B cell (primary cell): Measurements from ENCODE around the gene ISLR. TPM values are rescaled to one million over a fixed set of nuclear protein-coding genes. Genes with fewer than 3 reads are reported as not detected.
A peak's percentile ranks its signal among the peaks of the same experiment; 100 is the strongest.

Experiments used
- ATAC-seq: fragments of 200-7000 bp; cut with Tn5 transposase; one replicate; pipeline ENCODE4 v1.10.0; 2021; ENCODE audit warnings: low read depth, mild to moderate bottlenecking, moderate number of reproducible peaks, moderate library complexity
- CTCF ChIA-PET: fragments of 350-600 bp; sonication (Branson Sonifier 250); formaldehyde crosslinking; loops from one replicate; lab custom pipeline; 2021; ENCODE audit warnings: antibody characterized with exemption, inconsistent platforms; lab: Charles Lee
- POLR2A ChIA-PET: fragments of 350-600 bp; sonication (Branson Sonifier 250); formaldehyde crosslinking; loops from one replicate; lab custom pipeline; 2021; ENCODE audit warnings: antibody characterized with exemption; lab: Charles Lee
- DNase-seq: peaks from one replicate; pipeline ENCODE4 v3.0.0; 2013
- H2AFZ ChIP-seq: 2 replicates; pipeline ENCODE4 v1.6.1; 2012; ENCODE audit warnings: mild to moderate bottlenecking, low read depth, low read length; ENCODE audit not compliant: insufficient read depth, poor library complexity, severe bottlenecking
- H3K27ac ChIP-seq, 2 donors: 1 replicate in 1 of 2; 2 replicates in 1 of 2; pipeline ENCODE4 v1.5.1; 2012 to 2013; ENCODE audit warnings: low read length in 2 of 2, mild to moderate bottlenecking in 2 of 2, moderate library complexity in 1 of 2
- H3K27me3 ChIP-seq, 4 experiments: fragments of 200-600 bp in 1 of 4; sonication (generic) in 1 of 4; replicated peaks in 1 of 4; 1 replicate in 2 of 4; 2 replicates in 2 of 4; pipeline versions ENCODE4 v1.6.1 to v1.7.0; 2013 to 2016; ENCODE audit warnings: low read length in 3 of 4, mild to moderate bottlenecking in 2 of 4, mixed read lengths in 1 of 4, moderate library complexity in 1 of 4; ENCODE audit not compliant: insufficient read depth in 4 of 4, control insufficient read depth in 3 of 4; ENCODE audit errors: control extremely low read depth in 1 of 4
- H3K36me3 ChIP-seq, 2 experiments: replicated peaks in 1 of 2; 1 replicate in 1 of 2; 2 replicates in 1 of 2; pipeline versions ENCODE4 v1.6.1 to v1.7.1; 2013; ENCODE audit warnings: low read length in 1 of 2; ENCODE audit not compliant: insufficient read depth in 2 of 2, control insufficient read depth in 1 of 2; ENCODE audit errors: control extremely low read depth in 1 of 2, extremely low read depth in 1 of 2
- H3K4me1 ChIP-seq, 2 donors: fragments of 200-600 bp in 1 of 2; sonication (generic) in 1 of 2; 1 replicate in 1 of 2; 2 replicates in 1 of 2; pipeline versions ENCODE4 v1.5.1 to v1.6.1; 2013 to 2017; ENCODE audit warnings: low read length in 2 of 2; ENCODE audit not compliant: control insufficient read depth in 2 of 2, insufficient read depth in 2 of 2
- H3K4me2 ChIP-seq: replicated peaks from 2 replicates; pipeline ENCODE3; 2012; ENCODE audit warnings: mild to moderate bottlenecking, low read depth, low read length; ENCODE audit not compliant: poor library complexity, severe bottlenecking
- H3K4me3 ChIP-seq, 5 experiments: fragments of 200-600 bp in 1 of 5; sonication (generic) in 1 of 5; 1 replicate in 3 of 5; 2 replicates in 2 of 5; pipeline versions ENCODE4 v1.5.1 to v1.7.0; 2011 to 2016; ENCODE audit warnings: low read length in 4 of 5, mild to moderate bottlenecking in 4 of 5, low read depth in 2 of 5, control low read depth in 1 of 5, moderate library complexity in 1 of 5; ENCODE audit not compliant: insufficient read depth in 1 of 5; ENCODE audit errors: control extremely low read depth in 1 of 5, extremely low read depth in 1 of 5
- H3K79me2 ChIP-seq: fragments of 200-600 bp; sonication (generic); one replicate; pipeline ENCODE4 v1.6.0; 2016; ENCODE audit warnings: low read length; ENCODE audit not compliant: control insufficient read depth, insufficient read depth
- H3K9ac ChIP-seq: fragments of 200-600 bp; sonication (generic); 2 replicates; pipeline ENCODE4 v1.6.1; 2017; ENCODE audit warnings: mild to moderate bottlenecking, low read length, moderate library complexity
- H3K9me3 ChIP-seq, 3 donors: one replicate each; pipeline versions ENCODE4 v1.6.1 to v1.7.1; 2013; ENCODE audit warnings: low read length in 2 of 3; ENCODE audit not compliant: control insufficient read depth in 2 of 3, insufficient read depth in 1 of 3; ENCODE audit errors: control extremely low read depth in 1 of 3
- H4K20me1 ChIP-seq: 2 replicates; pipeline ENCODE4 v1.6.0; 2012; ENCODE audit warnings: mild to moderate bottlenecking, low read length; ENCODE audit not compliant: insufficient read depth, control insufficient read depth, poor library complexity, severe bottlenecking
- H3K27ac Mint-ChIP-seq: one replicate; pipeline ENCODE4 v1.8.0; 2021; ENCODE audit warnings: mixed read lengths
- H3K27me3 Mint-ChIP-seq: one replicate; pipeline ENCODE4 v1.8.0; 2021; ENCODE audit warnings: mixed read lengths
- H3K4me1 Mint-ChIP-seq: one replicate; pipeline ENCODE4 v1.8.0; 2021; ENCODE audit warnings: mixed read lengths
- H3K4me3 Mint-ChIP-seq: one replicate; pipeline ENCODE4 v1.8.0; 2021; ENCODE audit warnings: mixed read lengths
- H3K9me3 Mint-ChIP-seq: one replicate; pipeline ENCODE4 v1.8.0; 2022; ENCODE audit warnings: mixed read lengths; ENCODE audit not compliant: insufficient read depth
- EZH2 ChIP-seq: IDR thresholded peaks from 2 replicates; pipeline ENCODE4 v1.6.1; 2012; ENCODE audit warnings: borderline replicate concordance, low read depth, mild to moderate bottlenecking, moderate library complexity, low read length; ENCODE audit not compliant: insufficient read depth, poor library complexity, severe bottlenecking
- WGBS: methylation state at CpG from one replicate; pipeline ENCODE4 v1.1.5; 2013; ENCODE audit warnings: missing lambda C conversion rate; ENCODE audit not compliant: insufficient coverage; 5-methylcytosine and 5-hydroxymethylcytosine counted together
- intact Hi-C: fragments of 100-400 bp; cut with micrococcal nuclease; formaldehyde crosslinking; loops from one replicate; pipeline ENCODE4 v1.10.0; 2022
- polyA plus RNA-seq: library from polyadenylated mRNA; depleted of rRNA; stranded (reverse); fragments of >200 nt; gene quantifications from 2 replicates; pipeline ENCODE4 v1.2.3, GENCODE V29; 2012
- total RNA-seq, 2 donors: library from RNA; stranded (reverse); fragments of 120-200 nt in 1 of 2; gene quantifications; 1 replicate in 1 of 2; 2 replicates in 1 of 2; pipeline versions ENCODE4 v1.2.3 to v1.2.4, GENCODE V29; 2013 to 2022
- TF ChIP-seq, protein P1 (sequence below): fragments of 200-600 bp; IDR thresholded peaks from one replicate; pipeline ENCODE4 v1.8.0; 2022; ENCODE audit warnings: antibody characterized with exemption, mild to moderate bottlenecking

ISLR gene
- total and polyA plus RNA-seq, 2 donors (not counting 1 experiment from before 2014, with no cell fraction given), result not detected

DNA sequence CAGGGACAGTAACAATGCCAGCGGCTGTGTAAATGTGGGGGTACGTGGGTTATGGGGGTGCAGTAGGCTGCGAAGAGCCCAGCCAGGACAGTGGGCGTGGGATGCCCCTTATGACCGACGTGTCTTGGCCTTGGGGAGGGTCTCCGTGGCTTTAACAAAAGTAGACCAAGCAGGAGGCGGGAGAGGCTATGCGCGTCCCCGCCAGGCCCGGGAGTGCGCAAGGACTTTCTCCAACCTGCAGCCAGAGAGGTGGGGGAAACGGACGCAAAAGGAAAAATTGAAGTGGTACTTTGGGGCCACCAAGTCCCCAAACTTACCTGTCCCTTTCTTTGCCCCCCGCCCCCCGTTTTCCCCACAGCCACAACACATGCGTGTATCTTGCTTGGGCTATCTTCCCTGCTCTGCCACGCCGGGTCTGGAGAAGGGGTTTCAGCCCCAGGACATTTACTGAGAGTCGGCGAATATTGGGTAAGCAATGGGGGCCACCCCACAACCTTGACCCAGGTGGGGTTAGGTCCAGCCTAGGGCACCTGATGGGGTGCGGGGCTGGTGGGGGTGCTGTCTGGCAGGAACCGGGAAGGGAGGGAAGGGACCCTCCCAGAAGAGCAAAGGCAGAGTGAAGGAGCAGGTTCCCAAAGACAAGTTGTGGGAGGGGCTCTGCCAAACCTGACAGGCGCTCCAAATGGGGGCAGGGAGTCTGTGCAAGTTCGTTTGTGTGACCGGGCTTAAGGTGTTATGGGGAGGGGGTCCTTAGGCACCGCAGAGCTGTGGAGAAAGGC, 42.5 kb upstream of the ISLR start:
- peak overlapping the region; percentile 78 for H3K4me3 Mint-ChIP-seq
- Histone ChIP-seq H3K9ac (no peak overlapping the region), H3K27me3 (peaks cover 0 to 94% (median 61%) of the 10 kb centered on the region in 4 experiments), H4K20me1 (no peaks in the 10 kb centered on the region), H3K4me1 (peaks cover 73% of the 10 kb centered on the region in 2 donors), H2AFZ (no peak overlapping the region), H3K4me2 (peak overlapping the region; percentile 79), H3K79me2 (no peaks in the 10 kb centered on the region), H3K27ac (no peak overlapping the region), H3K36me3 (no peaks in the 10 kb centered on the region), H3K4me3 (no peak overlapping the region), H3K9me3 (peaks cover 0 to 81% (median 12%) of the 10 kb centered on the region in 3 donors)
- H3K27ac Mint-ChIP-seq, result peak overlapping the region; percentile 71
- DNase-seq, result peak; percentile 26
- H3K4me1 Mint-ChIP-seq, result peaks cover 55% of the 10 kb centered on the region
- no peaks in the 10 kb centered on the region for H3K9me3 Mint-ChIP-seq
- CTCF ChIA-PET, result interaction anchor here (1.2 kb wide), 1 partner anchor 189 kb away, joined by 3 read pairs; no protein-coding TSS in a partner anchor
- TF ChIP-seq, protein P1, sequence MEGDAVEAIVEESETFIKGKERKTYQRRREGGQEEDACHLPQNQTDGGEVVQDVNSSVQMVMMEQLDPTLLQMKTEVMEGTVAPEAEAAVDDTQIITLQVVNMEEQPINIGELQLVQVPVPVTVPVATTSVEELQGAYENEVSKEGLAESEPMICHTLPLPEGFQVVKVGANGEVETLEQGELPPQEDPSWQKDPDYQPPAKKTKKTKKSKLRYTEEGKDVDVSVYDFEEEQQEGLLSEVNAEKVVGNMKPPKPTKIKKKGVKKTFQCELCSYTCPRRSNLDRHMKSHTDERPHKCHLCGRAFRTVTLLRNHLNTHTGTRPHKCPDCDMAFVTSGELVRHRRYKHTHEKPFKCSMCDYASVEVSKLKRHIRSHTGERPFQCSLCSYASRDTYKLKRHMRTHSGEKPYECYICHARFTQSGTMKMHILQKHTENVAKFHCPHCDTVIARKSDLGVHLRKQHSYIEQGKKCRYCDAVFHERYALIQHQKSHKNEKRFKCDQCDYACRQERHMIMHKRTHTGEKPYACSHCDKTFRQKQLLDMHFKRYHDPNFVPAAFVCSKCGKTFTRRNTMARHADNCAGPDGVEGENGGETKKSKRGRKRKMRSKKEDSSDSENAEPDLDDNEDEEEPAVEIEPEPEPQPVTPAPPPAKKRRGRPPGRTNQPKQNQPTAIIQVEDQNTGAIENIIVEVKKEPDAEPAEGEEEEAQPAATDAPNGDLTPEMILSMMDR, result no peak
- no peak for TF ChIP-seq EZH2
- ATAC-seq, result no peak
- WGBS, result 11% methylated on average over 21 of the region's 28 CpGs
- intact Hi-C loops, result no loop called here
- POLR2A ChIA-PET, result no interaction called here
- peaks cover 66% of the 10 kb centered on the region for H3K27me3 Mint-ChIP-seq
